Type B pancreatic cell (in vitro differentiated cells): ENCODE data around the gene SNAI1. TPM values are rescaled to one million over a fixed set of nuclear protein-coding genes. Genes with fewer than 3 reads are reported as not detected.
"Not testable (repeated sequence)": the region's sequence is repeated elsewhere in the genome, so short reads cannot be mapped to it uniquely, and the experiment has no call there.

Experiments
- DNase-seq: peaks from one replicate; pipeline ENCODE4 v3.0.0; 2021; ENCODE audit warnings: mixed read lengths; ENCODE audit not compliant: unreplicated experiment; ENCODE audit errors: extremely low spot score
- H3K27ac Mint-ChIP-seq: 2 replicates; pipeline ENCODE4 v1.8.0; 2021; ENCODE audit warnings: mild to moderate bottlenecking, mixed read lengths
- H3K27me3 Mint-ChIP-seq: 2 replicates; pipeline ENCODE4 v1.8.0; 2021; ENCODE audit warnings: mixed read lengths
- H3K36me3 Mint-ChIP-seq: 2 replicates; pipeline ENCODE4 v1.8.0; 2021; ENCODE audit warnings: mixed read lengths
- H3K4me1 Mint-ChIP-seq: one replicate; pipeline ENCODE4 v1.8.0; 2021; ENCODE audit warnings: mixed read lengths; ENCODE audit not compliant: unreplicated experiment
- H3K4me3 Mint-ChIP-seq: 2 replicates; pipeline ENCODE4 v1.8.0; 2021; ENCODE audit warnings: mild to moderate bottlenecking, mixed read lengths
- H3K9me3 Mint-ChIP-seq: 2 replicates; pipeline ENCODE4 v1.8.0; 2021; ENCODE audit warnings: mixed read lengths
- CTCF ChIP-seq: fragments of 200-600 bp; sonication (generic); conservative IDR thresholded peaks from 2 replicates; pipeline ENCODE4 v1.5.0; 2021; ENCODE audit warnings: antibody characterized with exemption, mild to moderate bottlenecking
- total RNA-seq: library from RNA; stranded (reverse); gene quantifications from 2 replicates; pipeline ENCODE4 v1.2.1, GENCODE V29; 2021; ENCODE audit warnings: low replicate concordance

The SNAI1 gene
- total RNA-seq, 1 donor from 2014 or later: 30.8 TPM

- no peak for DNase-seq
- Mint-ChIP-seq H3K4me3 (no peak overlapping the region), H3K4me1 (no peaks in the 10 kb centered on the region), H3K27ac (no peak overlapping the region), H3K9me3 (no peaks in the 10 kb centered on the region), H3K27me3 (no peaks in the 10 kb centered on the region), H3K36me3 (peaks cover 38% of the 10 kb centered on the region)
- TF ChIP-seq CTCF: no peak
Measured at GRCh38 chr20:49956689-49957088, 26.1 kb upstream of the SNAI1 start.

- DNase-seq: not testable (repeated sequence)
Measured at GRCh38 chr20:49957089-49957938, 25.5 kb upstream of the SNAI1 start.

GRCh38 chr20:49961413-49961812 is 21.4 kb upstream of the SNAI1 start:
- H3K27ac Mint-ChIP-seq: no peak overlapping the region
- peaks cover 8% of the 10 kb centered on the region for H3K4me1 Mint-ChIP-seq
- DNase-seq: no peak
- no peaks in the 10 kb centered on the region for H3K27me3 Mint-ChIP-seq
- H3K4me3 Mint-ChIP-seq: no peak overlapping the region
- TF ChIP-seq CTCF: no peak
- H3K9me3 Mint-ChIP-seq: no peaks in the 10 kb centered on the region
- peaks cover 22% of the 10 kb centered on the region for H3K36me3 Mint-ChIP-seq

More at GRCh38 chr20:49957089-49957938, 25.5 kb upstream of the SNAI1 start:
- H3K27me3 Mint-ChIP-seq, H3K4me3 Mint-ChIP-seq, H3K4me1 Mint-ChIP-seq, H3K27ac Mint-ChIP-seq, H3K9me3 Mint-ChIP-seq: not testable (repeated sequence)
- H3K36me3 Mint-ChIP-seq: peaks cover 36% of the 10 kb centered on the region

GRCh38 chr20:49964964-49965780 is 17.6 kb upstream of the SNAI1 start:
- Mint-ChIP-seq H3K9me3 (no peaks in the 10 kb centered on the region), H3K36me3 (peaks cover 4% of the 10 kb centered on the region), H3K27ac (peak overlapping the region; percentile 56), H3K27me3 (no peaks in the 10 kb centered on the region), H3K4me1 (peaks cover 12% of the 10 kb centered on the region), H3K4me3 (no peak overlapping the region)
- no peak for DNase-seq
- TF ChIP-seq CTCF: peak; percentile 79

- Mint-ChIP-seq H3K36me3 (peaks cover 4% of the 10 kb centered on the region), H3K27me3 (no peaks in the 10 kb centered on the region), H3K4me1 (peaks cover 12% of the 10 kb centered on the region), H3K27ac (peak overlapping the region; percentile 56), H3K9me3 (no peaks in the 10 kb centered on the region), H3K4me3 (no peak overlapping the region)
- DNase-seq: no peak
- TF ChIP-seq CTCF: no peak
Measured at GRCh38 chr20:49965781-49966305, 16.9 kb upstream of the SNAI1 start.
